Mucosa of descending colon (tissue), 3 donors: ENCODE data around the gene MALRD1. TPM values are rescaled to one million over a fixed set of nuclear protein-coding genes. Genes with fewer than 3 reads are reported as not detected.

Source experiments
- ATAC-seq: fragments of 200-7000 bp; cut with Tn5 transposase; one replicate; pipeline ENCODE4 v1.9.1; 2020; ENCODE audit warnings: mild to moderate bottlenecking, moderate library complexity
- DNase-seq, 3 donors: peaks; one replicate each; pipeline ENCODE4 v3.0.0-alpha.2; 2020
- H3K36me3 ChIP-seq: fragments of 200-600 bp; one replicate; pipeline ENCODE4 v1.8.0; 2021; ENCODE audit warnings: low read depth, mild to moderate bottlenecking
- H3K4me1 ChIP-seq: fragments of 200-600 bp; one replicate; pipeline ENCODE4 v1.8.0; 2021; ENCODE audit warnings: low read depth, mild to moderate bottlenecking
- H3K4me3 ChIP-seq: fragments of 200-600 bp; one replicate; pipeline ENCODE4 v1.8.0; 2021; ENCODE audit warnings: mild to moderate bottlenecking
- H3K9me3 ChIP-seq: fragments of 200-600 bp; one replicate; pipeline ENCODE4 v1.8.0; 2021; ENCODE audit warnings: mild to moderate bottlenecking
- intact Hi-C, 2 donors: fragments of 100-400 bp; cut with DNase I in 1 of 2; cut with micrococcal nuclease in 1 of 2; formaldehyde crosslinking; loops; one replicate each; pipeline versions ENCODE4 v1.11.0 to v1.11.1; 2022; cut with DNase I, micrococcal nuclease
- total RNA-seq, 3 donors: library from RNA; stranded (reverse); fragmentation: NEBNext Ultra II Directional in 2 of 3; extraction: Animal tissue kit (Norgen Biotek cat#: 25700) in 2 of 3; gene quantifications; one replicate each; pipeline versions ENCODE4 v1.2.1 to v1.2.4, GENCODE V29; 2021 to 2023
- TF ChIP-seq, protein P1 (sequence below): fragments of 200-600 bp; IDR thresholded peaks from one replicate; pipeline ENCODE4 v1.8.0; 2022; ENCODE audit warnings: antibody characterized with exemption, mild to moderate bottlenecking
- donor health status: DM: no; HTN: no; CAD: no; lungs with moderate emphysema.
- donor health status: DM: no; HTN: no; CAD: no.
- donor health status: DM: no; HTN: yes; CAD: no.

The MALRD1 gene
- total RNA-seq, 3 donors from 2014 or later = 0.41 to 0.90 (median 0.60) TPM

DNA sequence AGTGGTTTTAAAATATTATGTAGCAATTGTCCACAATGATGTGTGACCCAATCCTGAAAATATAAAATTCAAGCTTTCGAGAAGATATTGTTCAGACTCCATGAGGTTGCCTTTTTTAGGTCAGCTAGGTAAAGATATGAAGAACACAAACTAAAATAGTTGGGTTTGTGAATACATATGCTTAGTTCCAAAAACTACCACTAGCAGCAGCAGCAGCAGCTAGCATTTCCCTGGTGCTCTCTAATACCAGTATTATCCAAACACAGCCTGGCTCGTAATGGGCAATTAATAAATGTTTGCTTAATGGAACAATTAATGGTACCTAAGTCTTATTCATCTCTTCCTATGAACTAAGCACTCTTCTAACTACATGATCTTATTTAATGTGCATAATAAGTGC is 362.5 kb downstream of the MALRD1 start:
- TF ChIP-seq, protein P1, sequence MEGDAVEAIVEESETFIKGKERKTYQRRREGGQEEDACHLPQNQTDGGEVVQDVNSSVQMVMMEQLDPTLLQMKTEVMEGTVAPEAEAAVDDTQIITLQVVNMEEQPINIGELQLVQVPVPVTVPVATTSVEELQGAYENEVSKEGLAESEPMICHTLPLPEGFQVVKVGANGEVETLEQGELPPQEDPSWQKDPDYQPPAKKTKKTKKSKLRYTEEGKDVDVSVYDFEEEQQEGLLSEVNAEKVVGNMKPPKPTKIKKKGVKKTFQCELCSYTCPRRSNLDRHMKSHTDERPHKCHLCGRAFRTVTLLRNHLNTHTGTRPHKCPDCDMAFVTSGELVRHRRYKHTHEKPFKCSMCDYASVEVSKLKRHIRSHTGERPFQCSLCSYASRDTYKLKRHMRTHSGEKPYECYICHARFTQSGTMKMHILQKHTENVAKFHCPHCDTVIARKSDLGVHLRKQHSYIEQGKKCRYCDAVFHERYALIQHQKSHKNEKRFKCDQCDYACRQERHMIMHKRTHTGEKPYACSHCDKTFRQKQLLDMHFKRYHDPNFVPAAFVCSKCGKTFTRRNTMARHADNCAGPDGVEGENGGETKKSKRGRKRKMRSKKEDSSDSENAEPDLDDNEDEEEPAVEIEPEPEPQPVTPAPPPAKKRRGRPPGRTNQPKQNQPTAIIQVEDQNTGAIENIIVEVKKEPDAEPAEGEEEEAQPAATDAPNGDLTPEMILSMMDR = no peak
- intact Hi-C loops = no loop called here
- H3K4me1 ChIP-seq = no peaks in the 10 kb centered on the region
- no peaks in the 10 kb centered on the region for H3K9me3 ChIP-seq
- H3K36me3 ChIP-seq = no peaks in the 10 kb centered on the region
- H3K4me3 ChIP-seq = no peak overlapping the region
- ATAC-seq (no peak), DNase-seq (no peak)

DNA sequence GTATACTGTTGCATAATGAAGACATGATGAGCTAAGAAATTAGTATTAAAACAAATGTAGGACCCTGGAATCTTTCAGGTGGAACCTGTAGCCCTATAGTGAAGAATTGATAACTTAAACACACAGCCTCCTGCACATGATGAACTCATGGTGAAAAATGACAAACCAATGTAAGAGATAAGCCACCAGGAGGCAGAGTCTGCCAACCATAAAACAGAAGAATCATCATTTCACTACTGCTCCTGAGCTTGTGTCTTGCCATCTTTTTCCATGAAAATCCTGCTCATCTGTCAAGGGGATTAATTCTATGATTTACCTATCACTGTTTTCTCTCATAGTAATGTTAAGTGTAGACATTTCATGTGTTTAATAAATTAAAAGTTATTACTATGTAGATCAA is 363.9 kb downstream of the MALRD1 start:
- TF ChIP-seq, protein P1 = no peak
- ATAC-seq = peak; percentile 18
- H3K4me3 ChIP-seq = no peak overlapping the region
- H3K9me3 ChIP-seq = no peaks in the 10 kb centered on the region
- peak in 1 of 3 donors; percentile 41 for DNase-seq
- no peaks in the 10 kb centered on the region for H3K4me1 ChIP-seq
- intact Hi-C loops = no loop called here
- no peaks in the 10 kb centered on the region for H3K36me3 ChIP-seq

DNA sequence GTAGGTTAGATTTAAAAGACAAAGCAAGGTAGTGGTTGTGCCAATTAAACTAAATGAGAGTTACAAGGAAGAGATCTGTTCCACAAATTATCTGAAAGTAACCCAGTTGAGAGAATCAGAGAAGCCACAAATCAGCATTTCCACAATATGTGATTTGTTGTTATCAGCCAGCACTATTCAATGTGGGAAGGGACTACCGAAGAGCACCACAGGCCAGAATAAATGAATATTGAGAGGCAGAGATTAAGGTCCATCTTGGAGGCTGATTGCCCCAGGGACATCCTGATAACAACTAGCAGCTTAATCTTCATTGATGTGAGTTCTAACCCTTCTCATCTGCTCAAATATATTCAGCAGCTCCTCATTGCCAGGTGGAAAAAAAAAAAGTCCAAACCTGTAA is 367.6 kb downstream of the MALRD1 start:
- intact Hi-C loops = no loop called here

DNA sequence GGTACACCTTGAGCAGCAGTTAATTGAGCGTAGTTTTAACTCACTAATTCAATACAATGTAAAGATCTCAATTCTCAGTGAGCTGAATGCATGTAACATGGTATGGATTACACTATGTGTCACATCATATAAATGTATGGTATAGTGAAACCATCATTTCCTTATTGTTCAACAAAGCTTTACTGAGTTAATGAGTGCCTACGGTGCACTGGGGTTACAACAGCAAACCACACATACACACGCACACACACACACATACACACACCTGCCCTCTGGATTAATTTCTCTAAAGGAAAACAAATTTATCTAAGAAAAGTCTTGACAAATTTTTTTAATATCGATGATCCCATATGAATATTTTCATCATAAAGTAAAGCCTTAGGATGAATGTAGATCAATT is 369.1 kb downstream of the MALRD1 start:
- Histone ChIP-seq H3K9me3 (no peaks in the 10 kb centered on the region), H3K4me1 (no peaks in the 10 kb centered on the region), H3K4me3 (no peak overlapping the region), H3K36me3 (no peaks in the 10 kb centered on the region)
- ATAC-seq = peak; percentile 94
- DNase-seq = peak in 1 of 3 donors; percentile 62
- TF ChIP-seq, protein P1 = no peak
- intact Hi-C loops = no loop called here

More for the DNA sequence above, 367.6 kb downstream of the MALRD1 start:
- Histone ChIP-seq H3K4me1 (no peaks in the 10 kb centered on the region), H3K4me3 (no peak overlapping the region), H3K9me3 (no peaks in the 10 kb centered on the region), H3K36me3 (no peaks in the 10 kb centered on the region)
- ATAC-seq (no peak), DNase-seq (no peak)
- TF ChIP-seq, protein P1 = no peak

DNA sequence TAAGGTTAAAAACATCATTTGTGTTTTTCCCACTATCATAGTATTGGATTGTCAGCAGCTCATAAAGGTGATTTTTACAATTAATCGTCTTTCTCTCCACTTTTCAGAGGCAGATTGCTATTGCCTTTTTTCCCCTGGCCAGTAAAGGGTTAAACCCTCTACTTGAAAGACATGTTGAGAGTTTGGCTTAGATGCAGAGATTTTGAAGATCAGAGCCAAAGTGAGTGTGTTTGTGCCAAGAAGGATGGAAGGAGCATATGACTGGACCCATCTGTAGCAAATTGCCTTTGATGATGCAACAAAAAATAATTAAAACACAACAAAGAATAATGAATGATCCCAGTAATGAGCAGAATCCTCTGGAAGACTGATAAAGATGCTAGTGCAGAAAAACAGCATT is 373.1 kb downstream of the MALRD1 start:
- intact Hi-C loops = no loop called here

More for the DNA sequence above, 373.1 kb downstream of the MALRD1 start:
- H3K9me3 ChIP-seq = no peaks in the 10 kb centered on the region
- H3K4me3 ChIP-seq = no peak overlapping the region
- DNase-seq = no peak
- H3K4me1 ChIP-seq = no peaks in the 10 kb centered on the region
- ATAC-seq = no peak
- TF ChIP-seq, protein P1 = no peak
- no peaks in the 10 kb centered on the region for H3K36me3 ChIP-seq
